ENCODE results near the gene RBSN. TPM values are rescaled to one million over a fixed set of nuclear protein-coding genes. Genes with fewer than 3 reads are reported as not detected.

The RBSN gene
- total RNA-seq, 8 experiments from 2014 or later = 13.6 to 32.3 (median 26.4) TPM

GRCh38 chr3:15065550-15066007 is 33.4 kb downstream of the RBSN start:
- Histone ChIP-seq H3K4me3 (peak overlapping the region; percentile 69 to 91 (median 80)), H3K4me1 (replicated peaks in 1 of 2) (peaks cover 9 to 10% of the 10 kb centered on the region in 2 donors), H3K27ac (no peak overlapping the region)
- no peak for ATAC-seq (replicated peaks in 6 of 8)
- in situ Hi-C loops (cut with MboI; ENCODE audit: low pct_unique_long_range_greater_than_20kb in 2 of 9, low sequenced_read_pairs in 9 of 9, unreplicated experiment in 9 of 9) = no loop called here
- 48 to 76% (median 65%) methylated on average over 2 to 13 of the region's 16 CpGs; no CpG with 5 or more reads in 2 of the 10 experiments for WGBS, 10 experiments

- 0 to 4% (median 0%) methylated on average over 1 to 13 of the region's 69 CpGs; no CpG with 5 or more reads in 2 of the 10 experiments for WGBS, 10 experiments
- H3K4me3 ChIP-seq = peak within 1 kb of the TSS; percentile 69 to 91 (median 80)
- peaks cover 9 to 10% of the 10 kb centered on the region in 2 donors for H3K4me1 ChIP-seq (replicated peaks in 1 of 2)
- H3K27ac ChIP-seq = peak within 1 kb of the TSS; percentile 65 to 74
- in situ Hi-C loops (cut with MboI; ENCODE audit: low pct_unique_long_range_greater_than_20kb in 2 of 9, low sequenced_read_pairs in 9 of 9, unreplicated experiment in 9 of 9) = no loop called here
- ATAC-seq (replicated peaks in 6 of 8) = peak; percentile 92 to 99 (median 98)
Measured at GRCh38 chr3:15064835-15065549, 34.0 kb downstream of the RBSN start, which contains the start of gene MRPS25. Gene MRPS25 (minus strand): TSS chr3:15065315. CDS start chr3:15065194, 121 bp downstream.

GRCh38 chr3:15064299-15064834 is 34.6 kb downstream of the RBSN start:
- in situ Hi-C loops (cut with MboI; ENCODE audit: low pct_unique_long_range_greater_than_20kb in 2 of 9, low sequenced_read_pairs in 9 of 9, unreplicated experiment in 9 of 9) = no loop called here
- peaks cover 9 to 10% of the 10 kb centered on the region in 2 donors for H3K4me1 ChIP-seq (replicated peaks in 1 of 2)
- peak overlapping the region; percentile 65 to 74 for H3K27ac ChIP-seq
- peak; percentile 15 to 38 (median 29) for ATAC-seq (replicated peaks in 6 of 8)
- peak overlapping the region; percentile 69 to 91 (median 80) for H3K4me3 ChIP-seq
- 0 to 3% (median 3%) methylated on average over 1 to 12 of the region's 25 CpGs; no CpG with 5 or more reads in 5 of the 10 experiments for WGBS, 10 experiments

GRCh38 chr3:15063656-15064286 is 35.2 kb downstream of the RBSN start:
- no peak overlapping the region for H3K27ac ChIP-seq
- peaks cover 9 to 10% of the 10 kb centered on the region in 2 donors for H3K4me1 ChIP-seq (replicated peaks in 1 of 2)
- H3K4me3 ChIP-seq = peak overlapping the region; percentile 69 to 91 (median 80)
- ATAC-seq (replicated peaks in 6 of 8) = no peak
- in situ Hi-C loops (cut with MboI; ENCODE audit: low pct_unique_long_range_greater_than_20kb in 2 of 9, low sequenced_read_pairs in 9 of 9, unreplicated experiment in 9 of 9) = no loop called here
- 53 to 96% (median 76%) methylated on average over 1 to 13 of the region's 13 CpGs; no CpG with 5 or more reads in 2 of the 10 experiments for WGBS, 10 experiments

- Histone ChIP-seq H3K27ac (no peak overlapping the region), H3K4me1 (replicated peaks in 1 of 2) (peaks cover 9 to 10% of the 10 kb centered on the region in 2 donors), H3K4me3 (no peak overlapping the region)
- no peak for ATAC-seq (replicated peaks in 6 of 8)
- WGBS, 10 experiments = 70 to 100% (median 86%) methylated on average over 1 to 4 of the region's 4 CpGs; no CpG with 5 or more reads in 6 of the 10 experiments
- in situ Hi-C loops (cut with MboI; ENCODE audit: low pct_unique_long_range_greater_than_20kb in 2 of 9, low sequenced_read_pairs in 9 of 9, unreplicated experiment in 9 of 9) = no loop called here
Measured at GRCh38 chr3:15063238-15063637, 35.7 kb downstream of the RBSN start.

- WGBS, 10 experiments = 80 to 100% (median 96%) methylated on average over 1 to 3 of the region's 3 CpGs
- Histone ChIP-seq H3K4me3 (no peak overlapping the region), H3K27ac (no peak overlapping the region), H3K4me1 (replicated peaks in 1 of 2) (peaks cover 9 to 10% of the 10 kb centered on the region in 2 donors)
- no peak for ATAC-seq (replicated peaks in 6 of 8)
- in situ Hi-C loops (cut with MboI; ENCODE audit: low pct_unique_long_range_greater_than_20kb in 2 of 9, low sequenced_read_pairs in 9 of 9, unreplicated experiment in 9 of 9) = no loop called here
Measured at GRCh38 chr3:15060029-15060428, 38.9 kb downstream of the RBSN start.

GRCh38 chr3:15056676-15057404 is 42.1 kb downstream of the RBSN start:
- Histone ChIP-seq H3K4me3 (no peak overlapping the region), H3K4me1 (replicated peaks in 1 of 2) (no peaks in the 10 kb centered on the region), H3K27ac (no peak overlapping the region)
- 90 to 100% (median 100%) methylated on average over 2 to 9 of the region's 19 CpGs; no CpG with 5 or more reads in 3 of the 10 experiments for WGBS, 10 experiments
- no peak for ATAC-seq (replicated peaks in 6 of 8)
- in situ Hi-C loops (cut with MboI; ENCODE audit: low pct_unique_long_range_greater_than_20kb in 2 of 9, low sequenced_read_pairs in 9 of 9, unreplicated experiment in 9 of 9) = no loop called here

GRCh38 chr3:15055019-15055557 is 43.9 kb downstream of the RBSN start:
- Histone ChIP-seq H3K4me3 (no peak overlapping the region), H3K27ac (no peak overlapping the region), H3K4me1 (replicated peaks in 1 of 2) (no peaks in the 10 kb centered on the region)
- in situ Hi-C loops (cut with MboI; ENCODE audit: low pct_unique_long_range_greater_than_20kb in 2 of 9, low sequenced_read_pairs in 9 of 9, unreplicated experiment in 9 of 9) = no loop called here
- ATAC-seq (replicated peaks in 6 of 8) = peak in 3 of 8 experiments; percentile 69 to 91 (median 88)
- WGBS, 10 experiments = 13 to 100% (median 93%) methylated on average over 2 to 8 of the region's 8 CpGs; no CpG with 5 or more reads in 1 of the 10 experiments

- WGBS, 10 experiments = 87 to 100% (median 96%) methylated on average over 2 to 4 of the region's 4 CpGs
- H3K4me3 ChIP-seq = no peak overlapping the region
- ATAC-seq (replicated peaks in 6 of 8) = no peak
- no peaks in the 10 kb centered on the region for H3K4me1 ChIP-seq (replicated peaks in 1 of 2)
- H3K27ac ChIP-seq = no peak overlapping the region
- in situ Hi-C loops (cut with MboI; ENCODE audit: low pct_unique_long_range_greater_than_20kb in 2 of 9, low sequenced_read_pairs in 9 of 9, unreplicated experiment in 9 of 9) = no loop called here
Measured at GRCh38 chr3:15053541-15053940, 45.4 kb downstream of the RBSN start.

- WGBS, 10 experiments = 73 to 100% (median 100%) methylated on average over 1 to 5 of the region's 14 CpGs; no CpG with 5 or more reads in 1 of the 10 experiments
- in situ Hi-C loops (cut with MboI; ENCODE audit: low pct_unique_long_range_greater_than_20kb in 2 of 9, low sequenced_read_pairs in 9 of 9, unreplicated experiment in 9 of 9) = no loop called here
- no peak overlapping the region for H3K27ac ChIP-seq
- no peaks in the 10 kb centered on the region for H3K4me1 ChIP-seq (replicated peaks in 1 of 2)
- ATAC-seq (replicated peaks in 6 of 8) = no peak
- no peak overlapping the region for H3K4me3 ChIP-seq
Measured at GRCh38 chr3:15052335-15053242, 46.4 kb downstream of the RBSN start.

GRCh38 chr3:15051531-15051930 is 47.4 kb downstream of the RBSN start:
- no CpG with 5 or more reads among the region's 1 CpG for WGBS, 10 experiments
- ATAC-seq (replicated peaks in 6 of 8) = peak; percentile 35 to 97 (median 62)
- Histone ChIP-seq H3K4me1 (replicated peaks in 1 of 2) (no peaks in the 10 kb centered on the region), H3K4me3 (no peak overlapping the region), H3K27ac (no peak overlapping the region)
- in situ Hi-C loops (cut with MboI; ENCODE audit: low pct_unique_long_range_greater_than_20kb in 2 of 9, low sequenced_read_pairs in 9 of 9, unreplicated experiment in 9 of 9) = no loop called here
